Glutamatergic neuron (in vitro differentiated cells): ENCODE results near the gene EYS. TPM values are rescaled to one million over a fixed set of nuclear protein-coding genes. Genes with fewer than 3 reads are reported as not detected.

ENCODE experiments used
- DNase-seq: peaks from one replicate; pipeline ENCODE4 v3.0.0; 2022
- H3K27ac Mint-ChIP-seq: one replicate; pipeline ENCODE4 v1.8.0; 2020; ENCODE audit warnings: mild to moderate bottlenecking, mixed read lengths, inconsistent platforms; ENCODE audit not compliant: unreplicated experiment
- H3K27me3 Mint-ChIP-seq: one replicate; pipeline ENCODE4 v1.8.0; 2020; ENCODE audit warnings: mild to moderate bottlenecking, moderate library complexity, mixed read lengths, inconsistent platforms; ENCODE audit not compliant: unreplicated experiment
- H3K36me3 Mint-ChIP-seq: one replicate; pipeline ENCODE4 v1.8.0; 2020; ENCODE audit warnings: mild to moderate bottlenecking, mixed read lengths, inconsistent platforms; ENCODE audit not compliant: unreplicated experiment
- H3K4me1 Mint-ChIP-seq: one replicate; pipeline ENCODE4 v1.8.0; 2020; ENCODE audit warnings: mild to moderate bottlenecking, low read depth, mixed read lengths, inconsistent platforms; ENCODE audit not compliant: unreplicated experiment
- H3K4me3 Mint-ChIP-seq: one replicate; pipeline ENCODE4 v1.8.0; 2020; ENCODE audit warnings: mild to moderate bottlenecking, mixed read lengths, inconsistent platforms; ENCODE audit not compliant: unreplicated experiment
- H3K9me3 Mint-ChIP-seq: one replicate; pipeline ENCODE4 v1.8.0; 2020; ENCODE audit warnings: mild to moderate bottlenecking, moderate library complexity, mixed read lengths, inconsistent platforms; ENCODE audit not compliant: unreplicated experiment
- total RNA-seq: library from RNA; stranded (reverse); fragmentation: NEBNext Ultra II Directional; extraction: Animal tissue kit (Norgen Biotek cat#: 25700); gene quantifications from one replicate; pipeline ENCODE4 v1.2.1, GENCODE V29; 2021; ENCODE audit not compliant: unreplicated experiment
- TF ChIP-seq, protein P1 (sequence below): fragments of 200-600 bp; sonication (generic); IDR thresholded peaks from one replicate; pipeline ENCODE4 v1.5.0; 2021; ENCODE audit not compliant: partially characterized antibody, unreplicated experiment

The EYS gene
- total RNA-seq, 1 donor from 2014 or later, result 13.2 TPM

DNA sequence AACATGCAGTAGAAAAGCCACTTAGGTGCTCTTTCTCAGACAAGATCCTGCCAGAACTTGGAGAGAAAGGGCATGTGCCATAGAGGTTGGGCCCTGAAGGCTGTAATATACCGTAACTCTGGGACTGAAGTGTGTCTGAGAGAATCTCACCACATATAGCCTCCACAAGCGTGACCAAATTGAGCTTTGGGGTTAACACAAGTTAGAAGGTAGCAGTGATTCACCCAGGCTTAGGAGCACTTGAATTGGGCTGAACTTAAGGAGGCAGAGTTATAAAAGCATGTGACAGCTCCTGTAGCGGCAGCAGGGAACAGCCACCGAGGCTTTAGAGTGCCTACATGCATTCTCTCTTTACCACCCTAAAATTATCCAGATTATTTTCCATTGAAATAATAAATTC is 1709.8 kb downstream of the EYS start:
- no peak for DNase-seq
- no peak overlapping the region for H3K4me3 Mint-ChIP-seq
- H3K27ac Mint-ChIP-seq, result no peak overlapping the region
- H3K4me1 Mint-ChIP-seq, result peaks cover 10% of the 10 kb centered on the region
- TF ChIP-seq, protein P1, sequence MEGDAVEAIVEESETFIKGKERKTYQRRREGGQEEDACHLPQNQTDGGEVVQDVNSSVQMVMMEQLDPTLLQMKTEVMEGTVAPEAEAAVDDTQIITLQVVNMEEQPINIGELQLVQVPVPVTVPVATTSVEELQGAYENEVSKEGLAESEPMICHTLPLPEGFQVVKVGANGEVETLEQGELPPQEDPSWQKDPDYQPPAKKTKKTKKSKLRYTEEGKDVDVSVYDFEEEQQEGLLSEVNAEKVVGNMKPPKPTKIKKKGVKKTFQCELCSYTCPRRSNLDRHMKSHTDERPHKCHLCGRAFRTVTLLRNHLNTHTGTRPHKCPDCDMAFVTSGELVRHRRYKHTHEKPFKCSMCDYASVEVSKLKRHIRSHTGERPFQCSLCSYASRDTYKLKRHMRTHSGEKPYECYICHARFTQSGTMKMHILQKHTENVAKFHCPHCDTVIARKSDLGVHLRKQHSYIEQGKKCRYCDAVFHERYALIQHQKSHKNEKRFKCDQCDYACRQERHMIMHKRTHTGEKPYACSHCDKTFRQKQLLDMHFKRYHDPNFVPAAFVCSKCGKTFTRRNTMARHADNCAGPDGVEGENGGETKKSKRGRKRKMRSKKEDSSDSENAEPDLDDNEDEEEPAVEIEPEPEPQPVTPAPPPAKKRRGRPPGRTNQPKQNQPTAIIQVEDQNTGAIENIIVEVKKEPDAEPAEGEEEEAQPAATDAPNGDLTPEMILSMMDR, result no peak
- H3K36me3 Mint-ChIP-seq, result no peaks in the 10 kb centered on the region
- H3K9me3 Mint-ChIP-seq, result peaks cover 2% of the 10 kb centered on the region
- no peaks in the 10 kb centered on the region for H3K27me3 Mint-ChIP-seq

DNA sequence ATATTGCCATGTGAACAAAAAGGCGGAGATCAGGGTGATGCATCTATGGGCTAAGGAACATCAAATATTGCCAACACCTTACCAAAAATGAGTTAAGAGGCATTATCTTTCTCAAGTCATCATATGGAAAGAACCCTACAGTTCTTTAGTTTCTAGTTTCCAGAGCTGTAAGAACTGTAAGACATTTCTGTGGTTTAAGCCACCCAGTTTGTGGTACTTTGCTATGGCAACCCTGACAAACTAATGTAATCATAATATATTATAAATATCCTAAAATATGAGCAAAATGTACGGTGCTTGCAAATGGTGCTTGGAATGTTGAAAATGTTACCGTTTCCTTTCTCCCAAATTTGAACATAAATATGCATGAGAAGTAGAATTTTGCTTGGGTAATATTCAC is 1721.8 kb downstream of the EYS start:
- no peaks in the 10 kb centered on the region for H3K36me3 Mint-ChIP-seq
- no peak overlapping the region for H3K4me3 Mint-ChIP-seq
- peaks cover 2% of the 10 kb centered on the region for H3K27me3 Mint-ChIP-seq
- TF ChIP-seq, protein P1, result no peak
- H3K9me3 Mint-ChIP-seq, result peaks cover 2% of the 10 kb centered on the region
- no peak for DNase-seq
- no peak overlapping the region for H3K27ac Mint-ChIP-seq
- H3K4me1 Mint-ChIP-seq, result no peaks in the 10 kb centered on the region

DNA sequence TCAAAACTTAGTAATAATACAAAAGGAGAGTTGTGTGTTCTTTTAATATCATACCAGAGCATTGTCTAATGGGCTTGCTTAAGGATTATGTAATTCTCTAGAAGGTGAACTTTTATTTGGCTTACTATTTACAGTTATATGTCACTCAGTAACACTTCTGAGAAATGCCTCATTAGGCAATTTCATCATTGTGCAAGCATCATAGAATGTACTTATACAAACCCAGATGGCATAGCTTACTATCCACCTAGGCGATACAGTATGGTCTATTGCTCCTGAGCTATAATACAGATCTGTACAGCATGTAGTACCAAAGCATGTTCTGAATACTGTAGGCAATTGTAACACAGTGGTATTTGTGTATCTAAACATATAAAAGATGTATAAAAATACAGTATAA is 1731.3 kb downstream of the EYS start:
- Mint-ChIP-seq H3K27ac (no peak overlapping the region), H3K4me3 (no peak overlapping the region), H3K9me3 (no peaks in the 10 kb centered on the region), H3K36me3 (no peaks in the 10 kb centered on the region), H3K27me3 (no peaks in the 10 kb centered on the region), H3K4me1 (no peaks in the 10 kb centered on the region)
- TF ChIP-seq, protein P1, result no peak
- DNase-seq, result no peak

DNA sequence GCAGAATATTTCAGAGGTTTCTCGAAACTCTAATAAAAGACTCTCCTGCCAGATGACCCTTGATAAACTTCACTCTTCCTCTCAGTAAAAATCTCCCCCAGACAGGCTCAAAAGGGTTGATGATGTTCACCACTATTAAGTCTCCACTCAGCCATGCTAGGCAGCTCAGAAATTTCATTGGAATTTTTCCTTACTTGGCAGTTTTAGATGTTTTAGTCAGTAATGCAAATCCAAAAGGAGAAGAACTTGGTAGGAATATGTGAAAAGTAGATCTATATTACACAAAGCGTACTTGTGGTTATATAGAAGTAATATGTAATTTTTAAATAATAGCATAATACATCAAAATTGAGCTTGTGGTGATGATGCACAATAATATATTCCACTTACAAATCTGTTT is 1738.4 kb downstream of the EYS start:
- Mint-ChIP-seq H3K27ac (no peak overlapping the region), H3K27me3 (peaks cover 1% of the 10 kb centered on the region), H3K4me1 (no peaks in the 10 kb centered on the region), H3K9me3 (no peaks in the 10 kb centered on the region), H3K36me3 (no peaks in the 10 kb centered on the region), H3K4me3 (no peak overlapping the region)
- DNase-seq, result no peak
- TF ChIP-seq, protein P1, result no peak

DNA sequence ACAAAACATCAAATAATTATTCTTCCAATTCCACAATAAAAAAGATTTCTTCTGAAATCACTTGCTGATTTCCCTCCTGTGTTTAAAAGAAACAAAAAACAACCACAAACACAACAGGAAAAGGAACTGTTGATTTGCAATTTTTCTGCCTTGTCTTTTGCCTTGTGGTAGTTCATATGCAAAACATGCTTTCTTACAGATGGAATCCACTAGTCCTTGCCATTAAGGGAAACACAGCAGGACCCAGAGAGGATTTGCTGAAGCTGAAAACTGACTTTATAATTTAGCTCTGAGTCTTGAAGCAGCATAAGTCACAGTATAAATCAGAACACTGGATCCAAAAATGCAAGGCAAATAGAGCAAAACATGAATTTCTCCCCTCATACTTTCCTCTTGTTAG is 1742.7 kb downstream of the EYS start:
- H3K36me3 Mint-ChIP-seq, result no peaks in the 10 kb centered on the region
- no peaks in the 10 kb centered on the region for H3K9me3 Mint-ChIP-seq
- TF ChIP-seq, protein P1, result no peak
- H3K27ac Mint-ChIP-seq, result no peak overlapping the region
- H3K4me3 Mint-ChIP-seq, result no peak overlapping the region
- H3K4me1 Mint-ChIP-seq, result no peaks in the 10 kb centered on the region
- no peak for DNase-seq
- H3K27me3 Mint-ChIP-seq, result no peaks in the 10 kb centered on the region
